Effector memory CD4-positive, alpha-beta T cell (primary cell): ENCODE results near the gene RARS1.
"Not testable (repeated sequence)": the region's sequence is repeated elsewhere in the genome, so short reads cannot be mapped to it uniquely, and the experiment has no call there.

Source experiments
- DNase-seq, 3 donors: peaks; one replicate each; pipeline ENCODE4 v3.0.0-alpha.2; 2020
- H3K27ac ChIP-seq: 2 replicates; pipeline ENCODE4 v1.7.0; 2013; ENCODE audit warnings: mild to moderate bottlenecking, low read length, moderate library complexity; ENCODE audit not compliant: insufficient read depth, poor library complexity, severe bottlenecking
- H3K27me3 ChIP-seq: replicated peaks from 2 replicates; pipeline ENCODE4 v1.7.0; 2013; ENCODE audit warnings: mild to moderate bottlenecking, low read length; ENCODE audit not compliant: insufficient read depth, control insufficient read depth, poor library complexity, severe bottlenecking
- H3K36me3 ChIP-seq: 2 replicates; pipeline ENCODE4 v1.7.0; 2013; ENCODE audit warnings: mild to moderate bottlenecking, low read length, moderate library complexity; ENCODE audit not compliant: control insufficient read depth, insufficient read depth
- H3K4me1 ChIP-seq: 2 replicates; pipeline ENCODE4 v1.7.0; 2013; ENCODE audit warnings: low read length, mild to moderate bottlenecking; ENCODE audit not compliant: control insufficient read depth, insufficient read depth, poor library complexity, severe bottlenecking
- H3K4me3 ChIP-seq: 2 replicates; pipeline ENCODE4 v1.7.0; 2013; ENCODE audit warnings: low read length, low read depth, mild to moderate bottlenecking; ENCODE audit not compliant: insufficient read depth, poor library complexity, severe bottlenecking
- H3K9me3 ChIP-seq: 2 replicates; pipeline ENCODE4 v1.7.0; 2013; ENCODE audit warnings: mild to moderate bottlenecking, low read length, moderate library complexity; ENCODE audit not compliant: control insufficient read depth

RARS1 gene

DNA sequence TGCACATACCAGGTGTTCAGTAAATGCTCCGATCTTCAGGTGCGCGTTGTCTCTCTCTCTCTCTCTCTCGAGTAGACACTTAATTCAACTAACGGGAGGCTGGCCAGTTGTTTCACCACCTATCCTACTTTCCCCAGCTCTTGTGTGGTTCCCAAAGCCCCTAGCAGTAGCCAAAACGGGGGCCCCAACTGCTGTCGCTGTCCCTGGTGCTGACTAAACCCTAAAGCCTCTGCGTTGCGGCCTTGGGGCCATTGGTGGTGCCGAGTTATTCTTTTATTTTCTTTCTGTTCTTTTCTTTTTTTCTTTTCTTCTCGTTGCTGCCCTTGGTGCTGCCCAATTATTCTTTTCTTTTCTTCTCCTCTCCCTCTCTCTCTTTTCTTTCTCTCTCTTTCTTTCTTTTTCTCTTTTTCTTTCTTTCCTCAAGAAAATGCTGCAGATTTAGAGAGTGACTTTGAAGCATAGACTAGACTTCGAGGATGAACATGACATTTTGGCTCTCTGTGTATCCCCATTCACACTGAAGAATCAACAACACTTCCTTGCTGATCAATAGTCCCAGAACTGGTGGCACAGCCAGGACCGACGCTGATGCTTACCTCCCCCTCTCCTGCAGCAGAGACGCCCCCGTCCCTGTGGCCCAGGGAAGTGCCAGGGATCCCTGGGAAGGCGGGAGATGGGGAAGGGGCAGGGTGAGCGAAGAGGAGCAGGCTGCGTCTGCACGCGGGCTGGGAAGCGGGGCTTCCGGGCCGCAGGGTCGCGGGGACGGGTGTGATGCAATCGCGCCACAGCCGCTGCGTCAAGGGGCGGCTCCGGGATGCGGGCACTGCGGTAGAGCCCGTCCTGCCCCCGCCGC lies 42.5 kb downstream of the RARS1 start, which contains the start of gene FBLL1:
Gene FBLL1 (plus strand): TSS at position 785 of the 853 bp plus-strand sequence. CDS start 200 bp downstream, outside the sequence.
- Histone ChIP-seq H3K9me3 (no peaks in the 10 kb centered on the region), H3K27ac (no peak within 1 kb of the TSS), H3K27me3 (peaks cover 7% of the 10 kb centered on the region), H3K36me3 (no peaks in the 10 kb centered on the region), H3K4me1 (no peaks in the 10 kb centered on the region), H3K4me3 (no peak within 1 kb of the TSS)
- no peak for DNase-seq

GRCh38 chr5:168529374-168530234 lies 43.3 kb downstream of the RARS1 start:
- Histone ChIP-seq H3K4me3 (no peak overlapping the region), H3K36me3 (no peaks in the 10 kb centered on the region), H3K27me3 (peaks cover 7% of the 10 kb centered on the region), H3K4me1 (no peaks in the 10 kb centered on the region), H3K27ac (no peak overlapping the region), H3K9me3 (no peaks in the 10 kb centered on the region)
- no peak for DNase-seq

DNA sequence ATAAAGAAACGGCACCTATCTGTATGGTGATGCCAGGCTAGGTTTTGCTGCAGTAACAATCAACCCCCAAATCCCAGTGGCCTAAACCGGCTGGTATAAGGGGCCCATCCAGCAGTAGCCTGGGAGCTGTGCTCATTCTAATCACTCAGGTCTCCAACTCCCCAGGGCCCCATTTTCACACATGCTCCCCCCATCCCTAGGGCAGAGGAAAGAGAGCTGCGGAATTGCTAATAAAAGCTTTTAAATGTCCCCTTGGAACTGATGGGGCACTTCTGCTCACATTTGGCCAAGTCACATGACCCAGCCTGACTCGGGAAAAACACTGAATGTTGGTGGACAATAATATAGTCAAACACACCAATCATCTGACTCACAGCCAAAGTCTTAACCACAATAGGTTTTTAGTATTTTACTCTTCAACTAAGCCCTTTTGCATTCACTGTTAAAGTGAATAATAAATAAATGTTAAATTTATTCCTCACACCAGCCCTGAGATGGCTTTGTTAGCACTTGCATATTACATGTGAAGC lies 44.4 kb downstream of the RARS1 start:
- H3K9me3 ChIP-seq = no peaks in the 10 kb centered on the region
- H3K4me1 ChIP-seq = no peaks in the 10 kb centered on the region
- H3K27ac ChIP-seq = no peak overlapping the region
- no peak for DNase-seq
- H3K36me3 ChIP-seq = no peaks in the 10 kb centered on the region
- H3K27me3 ChIP-seq = peaks cover 7% of the 10 kb centered on the region
- H3K4me3 ChIP-seq = no peak overlapping the region

DNA sequence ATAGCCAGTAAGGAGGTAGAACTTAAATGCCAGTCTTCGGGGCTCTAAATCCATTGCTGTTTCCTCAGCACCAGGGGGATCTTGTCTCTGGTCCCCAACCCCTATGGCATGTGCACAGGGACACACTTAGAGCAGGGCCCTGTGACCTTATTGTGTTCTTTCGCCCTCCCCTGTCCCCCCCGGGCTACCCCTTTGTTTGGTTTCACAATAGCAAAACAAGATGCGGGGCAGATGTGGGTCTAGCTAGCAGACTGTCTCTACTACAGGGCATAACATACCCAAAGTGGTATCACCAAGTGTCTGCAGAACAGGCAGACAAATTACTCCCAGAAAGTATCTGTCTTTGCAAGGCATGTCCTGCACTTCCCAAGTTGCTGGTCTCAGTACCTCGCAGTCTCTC lies 44.9 kb downstream of the RARS1 start:
- no peak for DNase-seq
- no peaks in the 10 kb centered on the region for H3K36me3 ChIP-seq
- peaks cover 7% of the 10 kb centered on the region for H3K27me3 ChIP-seq
- H3K4me1 ChIP-seq = no peaks in the 10 kb centered on the region
- H3K4me3 ChIP-seq = no peak overlapping the region
- no peak overlapping the region for H3K27ac ChIP-seq
- H3K9me3 ChIP-seq = no peaks in the 10 kb centered on the region

DNA sequence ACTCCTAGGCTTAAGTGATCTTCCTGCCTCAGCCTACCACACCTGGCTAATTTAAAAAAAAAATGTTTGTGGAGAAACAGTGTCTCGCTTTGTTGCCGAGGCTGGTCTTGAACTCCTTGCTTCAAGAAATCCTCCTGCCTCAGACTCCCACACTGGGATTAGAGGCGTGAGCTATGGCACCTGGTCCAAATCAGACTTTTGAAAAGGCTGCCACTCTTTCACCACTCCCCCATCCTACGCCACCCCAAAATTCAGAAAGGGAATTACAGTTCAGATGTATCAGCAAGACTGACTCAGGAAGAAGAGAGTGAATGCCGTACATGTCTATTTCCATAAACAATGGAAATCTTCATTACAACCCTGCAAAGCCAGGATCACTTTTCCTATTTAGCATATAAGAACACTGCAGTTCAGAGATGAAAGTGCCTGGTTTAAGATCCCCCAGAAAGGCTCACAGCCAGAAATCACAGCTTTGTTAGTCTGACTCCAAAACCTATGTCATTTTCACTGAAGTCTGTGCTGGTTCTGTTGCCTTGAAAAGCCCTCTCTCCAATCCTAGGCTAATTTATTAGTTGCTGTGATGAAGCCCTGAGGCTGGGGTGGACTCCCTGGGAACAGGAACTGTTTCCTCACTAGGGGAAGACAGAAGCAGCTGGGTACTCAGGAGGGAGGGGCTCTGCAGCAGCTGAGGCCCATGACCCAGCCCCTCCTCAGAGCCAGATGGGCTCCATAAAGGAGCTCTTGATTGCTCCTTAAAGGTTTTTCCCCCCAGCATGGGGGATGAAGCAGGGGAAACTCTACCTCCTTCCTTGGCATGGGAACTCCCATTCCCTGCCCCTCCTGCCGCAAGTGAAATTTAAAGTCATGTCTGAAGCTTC lies 46.0 kb downstream of the RARS1 start:
- no peak for DNase-seq
- H3K27ac ChIP-seq = no peak overlapping the region
- H3K4me1 ChIP-seq = no peaks in the 10 kb centered on the region
- H3K27me3 ChIP-seq = peaks cover 7% of the 10 kb centered on the region
- H3K4me3 ChIP-seq = no peak overlapping the region
- no peaks in the 10 kb centered on the region for H3K9me3 ChIP-seq
- no peaks in the 10 kb centered on the region for H3K36me3 ChIP-seq

DNA sequence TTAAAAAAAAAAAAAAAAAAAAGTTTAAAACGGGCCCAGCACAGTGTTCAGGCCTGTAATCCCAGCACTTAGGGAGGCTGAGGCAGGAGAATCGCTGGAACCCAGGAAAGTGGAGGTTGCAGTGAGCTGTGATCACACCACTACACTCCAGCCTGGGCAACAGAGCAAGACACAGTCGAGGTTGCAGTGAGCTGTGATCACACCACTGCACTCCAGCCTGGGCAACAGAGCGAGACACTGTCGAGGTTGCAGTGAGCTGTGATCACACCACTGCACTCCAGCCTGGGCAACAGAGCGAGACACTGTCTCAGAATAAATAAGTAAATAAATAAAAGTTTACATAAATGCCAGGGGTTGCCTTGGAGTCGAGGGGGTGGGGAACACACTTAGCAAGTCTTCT lies 48.1 kb downstream of the RARS1 start:
- DNase-seq, H3K27ac ChIP-seq, H3K36me3 ChIP-seq, H3K4me3 ChIP-seq, H3K4me1 ChIP-seq, H3K27me3 ChIP-seq, H3K9me3 ChIP-seq: not testable (repeated sequence)

GRCh38 chr5:168537176-168537575 lies 50.9 kb downstream of the RARS1 start:
- Histone ChIP-seq H3K9me3 (no peaks in the 10 kb centered on the region), H3K36me3 (no peaks in the 10 kb centered on the region), H3K27ac (no peak overlapping the region), H3K27me3 (no peaks in the 10 kb centered on the region), H3K4me3 (no peak overlapping the region), H3K4me1 (no peaks in the 10 kb centered on the region)
- no peak for DNase-seq

- Histone ChIP-seq H3K36me3 (peaks cover 4% of the 10 kb centered on the region), H3K9me3 (no peaks in the 10 kb centered on the region), H3K4me3 (no peak overlapping the region), H3K27ac (no peak overlapping the region), H3K4me1 (no peaks in the 10 kb centered on the region), H3K27me3 (no peaks in the 10 kb centered on the region)
- DNase-seq = no peak
Measured at GRCh38 chr5:168549554-168549953, 63.3 kb downstream of the RARS1 start.

GRCh38 chr5:168550656-168551055 lies 64.4 kb downstream of the RARS1 start:
- Histone ChIP-seq H3K4me1 (no peaks in the 10 kb centered on the region), H3K4me3 (no peak overlapping the region), H3K36me3 (peaks cover 4% of the 10 kb centered on the region), H3K27ac (no peak overlapping the region), H3K27me3 (no peaks in the 10 kb centered on the region), H3K9me3 (no peaks in the 10 kb centered on the region)
- no peak for DNase-seq
